ENCODE measurements around the gene SPDYE6.

The SPDYE6 gene

DNA sequence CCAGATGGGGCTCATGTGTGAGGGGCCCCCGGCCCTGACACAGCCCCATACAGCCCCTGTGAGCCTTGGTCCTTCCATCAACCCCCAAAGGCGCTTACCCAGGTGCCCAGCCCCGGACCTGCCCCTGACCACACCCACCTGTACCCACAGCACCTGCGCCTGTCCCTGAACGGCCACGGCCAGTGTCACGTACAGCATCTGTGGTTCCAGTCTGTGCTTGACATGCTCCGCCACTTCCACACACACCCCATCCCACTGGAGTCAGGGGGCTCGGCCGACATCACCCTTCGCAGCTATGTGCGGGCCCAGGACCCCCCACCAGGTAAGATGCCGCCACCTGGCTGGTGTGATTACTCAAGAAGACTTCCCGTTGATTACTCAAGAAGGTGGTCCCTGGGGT, 36.1 kb downstream of the SPDYE6 start:
- CTCF ChIA-PET = no interaction called here
- POLR2A ChIA-PET = no interaction called here

DNA sequence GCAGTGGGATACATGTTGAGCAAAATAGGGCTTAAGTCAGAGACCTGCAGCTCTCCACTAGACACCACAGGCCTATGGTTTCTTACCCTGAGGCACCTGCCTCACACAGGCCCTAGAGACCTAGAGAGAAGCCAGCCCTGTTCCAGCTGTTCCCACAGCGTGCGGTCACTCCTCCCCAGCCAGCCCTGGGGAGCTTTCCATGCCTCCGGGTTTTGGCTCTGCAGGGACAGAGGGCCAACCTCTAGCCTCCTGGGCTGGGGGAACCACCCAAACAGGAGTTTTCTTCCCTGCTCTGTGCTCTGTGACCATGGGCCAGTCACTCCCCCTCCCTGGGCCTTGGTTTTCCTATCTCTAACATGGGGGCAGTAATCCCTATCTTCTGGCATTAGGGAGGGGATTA, 36.6 kb downstream of the SPDYE6 start:
- CTCF ChIA-PET = no interaction called here
- no peak for DNase-seq (ENCODE audit: low read depth, low spot score)
- POLR2A ChIA-PET = no interaction called here
- H3K4me3 ChIP-seq (ENCODE audit: low read depth, low read length) = no peak overlapping the region
- no peak for TF ChIP-seq CTCF (IDR thresholded peaks at IDR 0.05; ENCODE audit: insufficient read depth, low read length, missing control alignments)

More for the DNA sequence above, 36.1 kb downstream of the SPDYE6 start:
- no peak overlapping the region for H3K4me3 ChIP-seq (ENCODE audit: low read depth, low read length)
- DNase-seq (ENCODE audit: low read depth, low spot score) = no peak
- TF ChIP-seq CTCF (IDR thresholded peaks at IDR 0.05; ENCODE audit: insufficient read depth, low read length, missing control alignments) = no peak

GRCh38 chr7:102318482-102318971, 37.7 kb downstream of the SPDYE6 start:
- CTCF ChIA-PET = no interaction called here
- POLR2A ChIA-PET = no interaction called here
- no peak for TF ChIP-seq CTCF (IDR thresholded peaks at IDR 0.05; ENCODE audit: insufficient read depth, low read length, missing control alignments)
- no peak for DNase-seq (ENCODE audit: low read depth, low spot score)
- H3K4me3 ChIP-seq (ENCODE audit: low read depth, low read length) = no peak overlapping the region

GRCh38 chr7:102317231-102318059, 38.8 kb downstream of the SPDYE6 start:
- no peak overlapping the region for H3K4me3 ChIP-seq (ENCODE audit: low read depth, low read length)
- ChIA-PET POLR2A (interaction anchor here (0.6 kb wide), 1 partner anchor 798 kb away, joined by 3 read pairs; no protein-coding TSS in a partner anchor), CTCF (no interaction called here)
- DNase-seq (ENCODE audit: low read depth, low spot score) = no peak
- TF ChIP-seq CTCF (IDR thresholded peaks at IDR 0.05; ENCODE audit: insufficient read depth, low read length, missing control alignments) = no peak

GRCh38 chr7:102313997-102314780, 42.1 kb downstream of the SPDYE6 start:
- TF ChIP-seq CTCF (IDR thresholded peaks at IDR 0.05; ENCODE audit: insufficient read depth, low read length, missing control alignments) = no peak
- CTCF ChIA-PET = no interaction called here
- POLR2A ChIA-PET = no interaction called here
- no peak for DNase-seq (ENCODE audit: low read depth, low spot score)
- no peak overlapping the region for H3K4me3 ChIP-seq (ENCODE audit: low read depth, low read length)

DNA sequence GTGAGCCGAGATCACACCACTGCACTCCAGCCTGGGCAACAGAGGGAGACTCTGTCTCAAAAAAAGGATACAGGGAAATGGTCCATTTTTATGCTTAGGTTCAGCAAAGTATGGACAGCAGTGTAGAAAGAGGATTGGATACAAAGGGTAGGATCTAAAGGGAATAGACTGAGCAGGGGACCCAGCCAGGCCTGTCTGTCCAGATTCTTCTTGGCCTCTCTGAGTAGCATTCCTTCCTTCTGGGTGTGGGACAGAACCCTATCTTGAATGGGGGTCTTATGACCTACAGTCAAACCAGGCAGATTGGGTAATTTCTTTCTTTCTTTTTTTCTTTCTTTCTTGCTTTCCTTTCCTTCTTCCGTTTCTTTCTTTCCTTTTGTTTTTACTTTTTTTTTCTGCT, 43.9 kb downstream of the SPDYE6 start:
- DNase-seq (ENCODE audit: low read depth, low spot score) = no peak
- TF ChIP-seq CTCF (IDR thresholded peaks at IDR 0.05; ENCODE audit: insufficient read depth, low read length, missing control alignments) = no peak
- H3K4me3 ChIP-seq (ENCODE audit: low read depth, low read length) = no peak overlapping the region
- CTCF ChIA-PET = no interaction called here
- POLR2A ChIA-PET = no interaction called here
